HCT116 (cell line): Measurements from ENCODE around the gene CACNB2. TPM values are rescaled to one million over a fixed set of nuclear protein-coding genes. Genes with fewer than 3 reads are reported as not detected.

Experiments used
- ATAC-seq: fragments of 200-7000 bp; cut with Tn5 transposase; 2 replicates; pipeline ENCODE4 v1.9.1; 2020; ENCODE audit warnings: mild to moderate bottlenecking, moderate library complexity
- BruUV-seq: library from RNA; stranded (reverse); fragments of 400-500 nt; replicated peaks from 2 replicates; lab custom pipeline; 2021; lab: Mats Ljungman, UMichigan
- CTCF ChIA-PET: fragments of 300-600 bp; sonication (Branson Sonifier 250); formaldehyde crosslinking; loops from one replicate; lab custom pipeline; 2021; ENCODE audit warnings: antibody characterized with exemption; lab: Charles Lee
- POLR2A ChIA-PET: fragments of 300-600, 350-600 bp; sonication (Branson Sonifier 250); formaldehyde crosslinking; loops from one replicate; lab custom pipeline; 2021; ENCODE audit warnings: antibody characterized with exemption; lab: Charles Lee
- RAD21 ChIA-PET, 2 experiments: fragments of 300-600 bp; sonication (Branson Sonifier 250); formaldehyde crosslinking; loops; one replicate each; lab custom pipeline; 2023; ENCODE audit warnings: low total read pairs in 2 of 2; ENCODE audit not compliant: uncharacterized antibody in 2 of 2, unreplicated experiment in 2 of 2, low non-redundant PET in 1 of 2; lab: Charles Lee
- DNase-seq: peaks from one replicate; pipeline ENCODE4 v3.0.0-alpha.2; 2010; ENCODE audit warnings: low read depth, low spot score
- H2AFZ ChIP-seq: fragments of 200-600 bp; shearing (Covaris generic), sonication (generic); 2 replicates; pipeline ENCODE4 v1.6.1; 2017; ENCODE audit warnings: low read depth, mixed run types, mixed read lengths, antibody characterized with exemption, low read length; ENCODE audit not compliant: poor library complexity, severe bottlenecking
- H3K27ac ChIP-seq: 2 replicates; pipeline ENCODE4 v1.5.1; 2012; ENCODE audit warnings: low read depth, low read length
- H3K27me3 ChIP-seq: fragments of 200-600 bp; sonication (generic); 2 replicates; pipeline ENCODE4 v1.6.1; 2016; ENCODE audit warnings: mixed run types, low read length, mixed read lengths; ENCODE audit not compliant: insufficient read depth
- H3K36me3 ChIP-seq, 2 experiments: fragments of 200-500 bp in 1 of 2; fragments of 200-600 bp in 1 of 2; sonication (Bioruptor generic) in 1 of 2; sonication (generic) in 1 of 2; 2 replicates each; pipeline versions ENCODE4 v1.5.1 to v1.6.1; 2014 to 2016; ENCODE audit warnings: low read length in 2 of 2, inconsistent platforms in 1 of 2, mixed read lengths in 1 of 2, mixed run types in 1 of 2; ENCODE audit not compliant: insufficient read depth in 2 of 2, control insufficient read depth in 1 of 2
- H3K4me1 ChIP-seq, 2 experiments: fragments of 200-600 bp in 1 of 2; sonication (generic) in 1 of 2; 2 replicates each; pipeline versions ENCODE4 v1.5.1 to v1.6.1; 2012 to 2017; ENCODE audit warnings: low read length in 2 of 2, inconsistent platforms in 1 of 2, mild to moderate bottlenecking in 1 of 2, mixed read lengths in 1 of 2, mixed run types in 1 of 2, moderate library complexity in 1 of 2; ENCODE audit not compliant: insufficient read depth in 2 of 2, control insufficient read depth in 1 of 2
- H3K4me2 ChIP-seq: fragments of 200-600 bp; sonication (generic); 2 replicates; pipeline ENCODE4 v1.6.1; 2017; ENCODE audit warnings: mixed run types, low read length, mixed read lengths
- H3K4me3 ChIP-seq, 2 experiments: fragments of 200-600 bp in 1 of 2; sonication (generic) in 1 of 2; replicated peaks in 1 of 2; 2 replicates each; pipeline ENCODE4 v1.5.1; 2011 to 2016; ENCODE audit warnings: low read length in 2 of 2, control low read depth in 1 of 2, low read depth in 1 of 2, mild to moderate bottlenecking in 1 of 2, mixed read lengths in 1 of 2, mixed run types in 1 of 2
- H3K79me2 ChIP-seq: fragments of 200-600 bp; sonication (generic); 2 replicates; pipeline ENCODE4 v1.6.1; 2017; ENCODE audit warnings: mild to moderate bottlenecking, mixed run types, low read length, moderate library complexity, mixed read lengths; ENCODE audit not compliant: insufficient read depth
- H3K9ac ChIP-seq: fragments of 200-600 bp; sonication (generic); 2 replicates; pipeline ENCODE4 v1.6.1; 2016; ENCODE audit warnings: low read length, mixed read lengths
- H3K9me2 ChIP-seq: fragments of 200-600 bp; sonication (generic), shearing (Covaris generic); 2 replicates; pipeline ENCODE4 v1.6.1; 2017; ENCODE audit warnings: mixed run types, mild to moderate bottlenecking, moderate library complexity; ENCODE audit not compliant: insufficient read depth
- H3K9me3 ChIP-seq, 2 experiments: fragments of 200-500 bp in 1 of 2; fragments of 200-600 bp in 1 of 2; sonication (Bioruptor generic) in 1 of 2; sonication (generic) in 1 of 2; 2 replicates each; pipeline ENCODE4 v1.6.1; 2014 to 2017; ENCODE audit warnings: low read length in 2 of 2, mixed read lengths in 2 of 2, inconsistent platforms in 1 of 2, low read depth in 1 of 2, mild to moderate bottlenecking in 1 of 2, mixed run types in 1 of 2, moderate library complexity in 1 of 2; ENCODE audit not compliant: control insufficient read depth in 1 of 2, insufficient read depth in 1 of 2
- H4K20me1 ChIP-seq: fragments of 200-600 bp; sonication (generic), shearing (Covaris generic); 2 replicates; pipeline ENCODE4 v1.6.1; 2017; ENCODE audit warnings: mixed run types, mild to moderate bottlenecking, moderate library complexity; ENCODE audit not compliant: insufficient read depth
- EGR1 ChIP-seq: IDR thresholded peaks from 2 replicates; pipeline ENCODE4 v1.6.1; 2012; ENCODE audit warnings: low read depth
- EZH2phosphoT487 ChIP-seq: fragments of 200-600 bp; IDR thresholded peaks from 2 replicates; pipeline ENCODE4 v1.6.1; 2018; ENCODE audit warnings: antibody characterized with exemption, borderline replicate concordance
- RAD21 ChIP-seq: IDR thresholded peaks from 2 replicates; pipeline ENCODE4 v1.6.1; 2012; ENCODE audit warnings: low read depth, mild to moderate bottlenecking
- REST ChIP-seq: IDR thresholded peaks from 2 replicates; pipeline ENCODE4 v1.6.1; 2012; ENCODE audit warnings: low read depth
- SP1 ChIP-seq: IDR thresholded peaks from 2 replicates; pipeline ENCODE4 v1.6.1; 2012; ENCODE audit warnings: low read depth
- SRF ChIP-seq: IDR thresholded peaks from 2 replicates; pipeline ENCODE4 v1.6.1; 2012; ENCODE audit warnings: low read depth
- YY1 ChIP-seq: IDR thresholded peaks from 2 replicates; pipeline ENCODE4 v1.6.1; 2011; ENCODE audit warnings: low read length, low read depth, moderate library complexity, mild to moderate bottlenecking; ENCODE audit not compliant: insufficient replicate concordance; ENCODE audit errors: extremely low read depth
- ZBTB33 ChIP-seq: IDR thresholded peaks from 2 replicates; pipeline ENCODE4 v1.6.1; 2011; ENCODE audit warnings: mild to moderate bottlenecking, low read length, moderate library complexity; ENCODE audit not compliant: insufficient replicate concordance; ENCODE audit errors: extremely low read depth
- ZFX ChIP-seq: fragments of 450-650 bp; IDR thresholded peaks from 2 replicates; pipeline ENCODE4 v1.6.1; 2017
- ZNF274 ChIP-seq: fragments of 200-500 bp; sonication (Bioruptor generic); IDR thresholded peaks from 2 replicates; pipeline ENCODE4 v1.6.1; 2014; ENCODE audit warnings: mild to moderate bottlenecking, low read depth, low read length, inconsistent platforms
- intact Hi-C: fragments of 100-400 bp; cut with micrococcal nuclease; formaldehyde crosslinking; loops from 2 replicates; pipeline ENCODE4 v1.10.0; 2022
- total RNA-seq: library from RNA; stranded (reverse); gene quantifications from one replicate; pipeline ENCODE4 v1.2.1, GENCODE V29; 2021; ENCODE audit not compliant: unreplicated experiment

The CACNB2 gene
- total RNA-seq, 1 experiment from 2014 or later: 0.71 TPM

- no peaks in the 10 kb centered on the region for H3K36me3 ChIP-seq
- RAD21 ChIA-PET: no interaction called here
Observed at GRCh38 chr10:18122753-18123152, 17.5 kb upstream of the CACNB2 start.

More at GRCh38 chr10:18122753-18123152, 17.5 kb upstream of the CACNB2 start:
- Histone ChIP-seq H3K9me3 (no peaks in the 10 kb centered on the region), H3K27me3 (no peaks in the 10 kb centered on the region), H3K9ac (no peak overlapping the region), H3K79me2 (no peaks in the 10 kb centered on the region), H2AFZ (no peak overlapping the region), H3K27ac (no peak overlapping the region), H3K4me2 (no peak overlapping the region), H3K4me1 (no peaks in the 10 kb centered on the region), H3K4me3 (no peak overlapping the region), H3K9me2 (no peaks in the 10 kb centered on the region), H4K20me1 (no peaks in the 10 kb centered on the region)
- CTCF ChIA-PET: no interaction called here
- no peak for TF ChIP-seq RAD21
- TF ChIP-seq EGR1: no peak
- no peak for TF ChIP-seq SP1
- no peak for TF ChIP-seq SRF
- no peak for TF ChIP-seq ZBTB33
- TF ChIP-seq EZH2phosphoT487: no peak
- no peak for TF ChIP-seq YY1
- TF ChIP-seq REST: no peak
- no peak for TF ChIP-seq ZNF274
- TF ChIP-seq ZFX: no peak
- intact Hi-C loops: no loop called here
- POLR2A ChIA-PET: no interaction called here
- no TSS peak for BruUV-seq
- DNase-seq: no peak
- no peak for ATAC-seq
